Type B pancreatic cell (in vitro differentiated cells): ENCODE results near the gene SLC15A1. TPM values are rescaled to one million over a fixed set of nuclear protein-coding genes. Genes with fewer than 3 reads are reported as not detected.

Experiments used
- DNase-seq: peaks from one replicate; pipeline ENCODE4 v3.0.0; 2021; ENCODE audit warnings: mixed read lengths; ENCODE audit not compliant: unreplicated experiment; ENCODE audit errors: extremely low spot score
- H3K27ac Mint-ChIP-seq: 2 replicates; pipeline ENCODE4 v1.8.0; 2021; ENCODE audit warnings: mild to moderate bottlenecking, mixed read lengths
- H3K27me3 Mint-ChIP-seq: 2 replicates; pipeline ENCODE4 v1.8.0; 2021; ENCODE audit warnings: mixed read lengths
- H3K36me3 Mint-ChIP-seq: 2 replicates; pipeline ENCODE4 v1.8.0; 2021; ENCODE audit warnings: mixed read lengths
- H3K4me1 Mint-ChIP-seq: one replicate; pipeline ENCODE4 v1.8.0; 2021; ENCODE audit warnings: mixed read lengths; ENCODE audit not compliant: unreplicated experiment
- H3K4me3 Mint-ChIP-seq: 2 replicates; pipeline ENCODE4 v1.8.0; 2021; ENCODE audit warnings: mild to moderate bottlenecking, mixed read lengths
- H3K9me3 Mint-ChIP-seq: 2 replicates; pipeline ENCODE4 v1.8.0; 2021; ENCODE audit warnings: mixed read lengths
- total RNA-seq: library from RNA; stranded (reverse); gene quantifications from 2 replicates; pipeline ENCODE4 v1.2.1, GENCODE V29; 2021; ENCODE audit warnings: low replicate concordance
- TF ChIP-seq, protein P1 (sequence below): fragments of 200-600 bp; sonication (generic); conservative IDR thresholded peaks from 2 replicates; pipeline ENCODE4 v1.5.0; 2021; ENCODE audit warnings: antibody characterized with exemption, mild to moderate bottlenecking

Gene SLC15A1
- total RNA-seq, 1 donor from 2014 or later, result 3.2 TPM

DNA sequence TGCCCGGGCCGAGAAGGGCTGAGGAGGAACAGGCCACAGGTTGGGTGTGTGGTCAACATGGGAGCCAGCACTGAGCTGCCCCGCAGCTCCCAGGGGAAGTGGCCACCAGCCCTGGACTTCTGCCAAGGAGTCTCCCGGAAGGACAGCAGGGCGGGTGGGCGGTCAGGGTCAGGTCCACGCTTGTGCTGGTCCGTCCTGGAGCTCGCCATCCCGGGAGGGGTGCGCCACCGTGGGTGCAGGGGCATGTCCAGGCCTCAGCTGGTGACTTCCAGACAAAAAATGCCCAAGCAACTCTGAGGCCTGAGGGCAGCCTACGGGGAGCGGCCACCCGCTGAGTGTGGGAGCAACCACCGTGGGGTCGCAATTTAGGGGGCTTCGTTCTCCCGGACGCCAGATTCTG is 21.4 kb upstream of the SLC15A1 start:
- Mint-ChIP-seq H3K27me3 (peaks cover 7% of the 10 kb centered on the region), H3K36me3 (no peaks in the 10 kb centered on the region), H3K9me3 (no peaks in the 10 kb centered on the region), H3K4me1 (no peaks in the 10 kb centered on the region), H3K27ac (no peak overlapping the region), H3K4me3 (no peak overlapping the region)
- DNase-seq, result no peak
- TF ChIP-seq, protein P1, sequence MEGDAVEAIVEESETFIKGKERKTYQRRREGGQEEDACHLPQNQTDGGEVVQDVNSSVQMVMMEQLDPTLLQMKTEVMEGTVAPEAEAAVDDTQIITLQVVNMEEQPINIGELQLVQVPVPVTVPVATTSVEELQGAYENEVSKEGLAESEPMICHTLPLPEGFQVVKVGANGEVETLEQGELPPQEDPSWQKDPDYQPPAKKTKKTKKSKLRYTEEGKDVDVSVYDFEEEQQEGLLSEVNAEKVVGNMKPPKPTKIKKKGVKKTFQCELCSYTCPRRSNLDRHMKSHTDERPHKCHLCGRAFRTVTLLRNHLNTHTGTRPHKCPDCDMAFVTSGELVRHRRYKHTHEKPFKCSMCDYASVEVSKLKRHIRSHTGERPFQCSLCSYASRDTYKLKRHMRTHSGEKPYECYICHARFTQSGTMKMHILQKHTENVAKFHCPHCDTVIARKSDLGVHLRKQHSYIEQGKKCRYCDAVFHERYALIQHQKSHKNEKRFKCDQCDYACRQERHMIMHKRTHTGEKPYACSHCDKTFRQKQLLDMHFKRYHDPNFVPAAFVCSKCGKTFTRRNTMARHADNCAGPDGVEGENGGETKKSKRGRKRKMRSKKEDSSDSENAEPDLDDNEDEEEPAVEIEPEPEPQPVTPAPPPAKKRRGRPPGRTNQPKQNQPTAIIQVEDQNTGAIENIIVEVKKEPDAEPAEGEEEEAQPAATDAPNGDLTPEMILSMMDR, result no peak

- Mint-ChIP-seq H3K4me1 (no peaks in the 10 kb centered on the region), H3K9me3 (no peaks in the 10 kb centered on the region), H3K4me3 (no peak overlapping the region), H3K27me3 (peaks cover 7% of the 10 kb centered on the region), H3K36me3 (no peaks in the 10 kb centered on the region), H3K27ac (no peak overlapping the region)
- TF ChIP-seq, protein P1, result no peak
- DNase-seq, result no peak
Measured at GRCh38 chr13:98772794-98773452, 20.5 kb upstream of the SLC15A1 start.

DNA sequence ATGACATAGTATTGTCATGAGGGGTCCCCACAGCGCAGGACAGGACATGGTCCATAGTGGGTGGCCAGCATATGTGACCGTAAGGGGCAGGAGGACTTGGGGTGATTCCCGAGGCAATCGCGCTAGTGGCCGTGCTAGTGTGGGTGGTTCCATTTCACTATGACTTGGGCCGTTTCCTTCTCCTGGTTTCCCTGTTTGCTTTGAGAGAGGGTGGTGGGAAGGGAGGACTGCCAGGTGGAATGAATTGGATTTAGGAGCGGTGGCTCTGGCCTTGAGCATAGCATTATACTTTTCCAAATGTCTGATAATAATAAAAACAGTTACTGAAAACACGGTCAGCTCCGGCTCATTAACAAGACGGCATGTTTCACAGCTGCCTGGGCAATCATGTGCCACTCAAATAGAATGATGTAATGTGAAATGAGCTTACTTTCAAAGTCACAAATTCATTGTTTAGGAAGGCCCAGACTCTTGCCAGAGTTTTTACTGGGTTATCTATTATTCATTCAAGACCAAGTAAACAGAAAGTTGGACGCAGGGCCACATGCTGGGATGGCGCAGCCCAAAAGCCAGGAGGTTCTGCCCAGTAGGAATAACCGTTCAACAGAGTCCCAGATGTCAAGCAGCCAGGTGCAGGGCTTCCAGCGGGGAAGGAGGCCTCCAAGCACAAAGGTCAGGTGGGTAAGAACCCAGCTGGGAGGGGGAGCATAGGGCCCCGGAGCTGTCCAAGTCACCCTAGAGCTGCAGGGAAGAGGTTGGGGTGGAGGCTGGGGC is 19.6 kb upstream of the SLC15A1 start:
- Mint-ChIP-seq H3K36me3 (no peaks in the 10 kb centered on the region), H3K27ac (no peak overlapping the region), H3K4me1 (no peaks in the 10 kb centered on the region), H3K9me3 (no peaks in the 10 kb centered on the region), H3K4me3 (no peak overlapping the region), H3K27me3 (peaks cover 7% of the 10 kb centered on the region)
- TF ChIP-seq, protein P1, result no peak
- no peak for DNase-seq

DNA sequence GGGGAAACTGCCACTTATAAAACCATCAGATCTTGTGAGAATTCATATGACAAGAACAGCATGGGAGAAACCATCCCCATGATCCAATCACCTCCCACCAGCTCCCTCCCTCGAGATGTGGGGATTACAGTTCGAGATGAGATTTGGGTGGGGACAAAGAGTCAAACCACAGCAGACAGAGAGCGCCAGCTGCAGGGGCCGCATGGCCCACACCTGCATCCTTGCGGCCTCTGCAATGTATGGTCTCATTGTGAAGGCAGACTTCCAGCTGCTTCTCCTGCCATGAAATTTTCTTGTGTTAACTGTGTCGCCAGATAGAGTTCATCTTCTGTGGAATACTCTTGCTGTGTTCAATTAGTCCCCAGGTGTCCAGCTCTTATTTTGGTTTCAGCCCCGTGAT is 17.3 kb upstream of the SLC15A1 start:
- Mint-ChIP-seq H3K9me3 (no peaks in the 10 kb centered on the region), H3K36me3 (no peaks in the 10 kb centered on the region), H3K27me3 (peaks cover 3% of the 10 kb centered on the region)

GRCh38 chr13:98768522-98768921 is 16.1 kb upstream of the SLC15A1 start:
- Mint-ChIP-seq H3K9me3 (no peaks in the 10 kb centered on the region), H3K4me1 (no peaks in the 10 kb centered on the region), H3K36me3 (no peaks in the 10 kb centered on the region), H3K27ac (no peak overlapping the region), H3K27me3 (peaks cover 3% of the 10 kb centered on the region), H3K4me3 (no peak overlapping the region)
- DNase-seq, result no peak
- TF ChIP-seq, protein P1, result no peak

More for the DNA sequence above, 17.3 kb upstream of the SLC15A1 start:
- no peak overlapping the region for H3K27ac Mint-ChIP-seq
- TF ChIP-seq, protein P1, result no peak
- DNase-seq, result no peak
- H3K4me3 Mint-ChIP-seq, result no peak overlapping the region
- no peaks in the 10 kb centered on the region for H3K4me1 Mint-ChIP-seq
